CD1c-positive myeloid dendritic cell (primary cell): ENCODE results near the gene EEF1AKMT3.

Experiments
- DNase-seq: peaks from one replicate; pipeline ENCODE4 v3.0.0-alpha.2; 2016; ENCODE audit errors: extremely low spot score

Gene EEF1AKMT3

DNA sequence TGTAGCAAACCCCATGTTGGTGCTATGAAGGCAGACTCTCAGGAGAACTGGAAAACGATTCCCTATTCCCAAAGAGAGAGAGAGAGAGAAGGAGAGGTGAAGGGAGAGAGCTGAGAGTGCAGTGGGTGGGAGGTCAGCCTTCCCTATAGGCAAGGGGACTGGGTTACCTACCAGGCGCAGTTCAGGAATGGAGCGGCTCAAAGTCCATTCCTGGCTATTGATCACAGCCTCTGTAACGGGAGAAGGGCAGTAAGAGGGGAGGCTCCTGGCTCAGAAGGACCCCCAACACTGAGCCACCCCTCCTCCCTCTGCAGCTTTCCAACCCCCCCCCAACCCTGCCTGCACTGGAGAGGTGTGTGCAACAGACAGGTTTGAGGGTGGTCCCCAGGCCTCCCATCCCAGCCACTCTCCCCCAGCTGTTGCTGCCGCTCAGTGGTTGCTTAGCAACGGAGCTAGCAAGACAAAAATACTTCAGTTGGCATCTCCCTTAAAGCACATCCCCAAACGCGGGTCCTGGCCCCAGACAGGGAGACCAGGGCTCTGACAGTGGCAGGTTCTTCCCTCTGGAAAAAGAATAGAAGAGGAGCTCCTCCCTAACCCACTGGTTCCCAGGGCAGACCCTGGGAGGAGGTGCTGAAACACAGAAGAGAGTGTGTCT, 37.1 kb upstream of the EEF1AKMT3 start:
- DNase-seq: no peak

DNA sequence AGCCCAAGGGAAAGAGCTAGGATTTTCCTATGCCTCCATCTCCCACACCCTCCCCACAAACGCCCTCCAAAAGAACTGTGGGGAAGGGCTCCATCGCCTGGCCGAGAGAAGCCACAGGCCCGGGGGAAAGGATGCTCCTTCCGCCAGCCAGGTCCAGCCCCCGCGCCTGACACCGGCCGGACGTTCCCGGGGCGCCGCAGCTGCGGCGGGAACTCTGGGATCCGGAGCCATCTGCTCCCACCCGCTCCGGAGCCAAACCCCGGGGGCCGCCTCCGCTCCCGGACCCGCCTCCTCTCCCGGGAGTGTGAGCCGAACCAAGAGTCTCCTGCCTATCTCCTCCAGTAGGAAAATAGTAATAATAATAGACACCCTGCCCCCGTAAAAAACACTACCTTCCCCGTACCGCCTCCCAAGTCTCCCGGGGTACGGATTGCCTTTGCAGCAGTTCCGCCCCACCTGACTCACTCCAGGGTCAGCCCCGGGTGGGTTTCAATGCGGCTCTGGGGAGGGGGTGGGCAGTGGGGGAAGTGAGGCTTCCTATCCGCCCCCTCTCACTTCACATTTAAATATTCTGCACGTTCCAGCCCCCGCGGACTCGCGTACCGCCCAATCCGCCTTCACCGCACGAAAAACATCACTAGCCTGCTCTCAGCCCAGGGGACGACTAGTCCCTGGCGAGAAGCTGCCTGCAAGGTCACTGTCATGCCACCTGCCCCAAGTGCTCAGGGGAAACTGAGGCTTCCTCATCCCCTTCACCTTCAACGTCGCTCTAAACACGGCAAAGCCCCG, 36.3 kb upstream of the EEF1AKMT3 start:
- DNase-seq: no peak

DNA sequence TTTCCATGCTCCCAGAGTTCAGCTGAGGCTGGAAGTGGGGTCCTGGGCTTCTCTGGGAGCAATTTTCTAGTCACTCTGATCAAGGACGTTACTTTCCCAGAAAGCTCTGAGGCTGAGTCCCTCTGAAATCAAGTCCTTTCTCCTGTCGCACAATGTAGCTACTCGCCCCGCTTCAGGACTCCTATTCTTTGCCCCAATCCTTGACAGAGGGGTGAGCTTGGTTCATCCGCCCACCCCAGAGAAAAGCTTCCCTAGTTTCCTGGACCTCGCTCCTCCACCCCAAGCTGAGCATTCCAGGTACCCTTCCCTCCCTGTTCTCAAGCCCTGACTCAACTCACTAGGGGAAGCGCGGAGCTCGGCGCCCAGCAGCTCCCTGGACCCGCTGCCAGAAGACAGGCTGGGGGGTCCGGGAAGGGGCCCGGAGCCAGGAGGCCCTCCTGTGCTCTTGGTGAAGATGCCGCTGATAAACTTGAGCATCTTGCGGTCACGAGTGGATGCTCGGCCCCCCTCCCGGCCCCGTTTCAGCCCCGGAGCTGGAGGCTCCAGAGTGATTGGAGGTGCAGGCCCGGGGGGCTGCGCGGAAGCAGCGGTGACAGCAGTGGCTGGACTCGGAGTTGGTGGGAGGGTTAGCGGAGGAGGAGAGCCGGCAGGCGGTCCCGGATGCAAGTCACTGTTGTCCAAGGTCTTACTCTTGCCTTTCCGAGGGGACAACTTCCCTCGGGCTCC, 35.5 kb upstream of the EEF1AKMT3 start:
- no peak for DNase-seq

DNA sequence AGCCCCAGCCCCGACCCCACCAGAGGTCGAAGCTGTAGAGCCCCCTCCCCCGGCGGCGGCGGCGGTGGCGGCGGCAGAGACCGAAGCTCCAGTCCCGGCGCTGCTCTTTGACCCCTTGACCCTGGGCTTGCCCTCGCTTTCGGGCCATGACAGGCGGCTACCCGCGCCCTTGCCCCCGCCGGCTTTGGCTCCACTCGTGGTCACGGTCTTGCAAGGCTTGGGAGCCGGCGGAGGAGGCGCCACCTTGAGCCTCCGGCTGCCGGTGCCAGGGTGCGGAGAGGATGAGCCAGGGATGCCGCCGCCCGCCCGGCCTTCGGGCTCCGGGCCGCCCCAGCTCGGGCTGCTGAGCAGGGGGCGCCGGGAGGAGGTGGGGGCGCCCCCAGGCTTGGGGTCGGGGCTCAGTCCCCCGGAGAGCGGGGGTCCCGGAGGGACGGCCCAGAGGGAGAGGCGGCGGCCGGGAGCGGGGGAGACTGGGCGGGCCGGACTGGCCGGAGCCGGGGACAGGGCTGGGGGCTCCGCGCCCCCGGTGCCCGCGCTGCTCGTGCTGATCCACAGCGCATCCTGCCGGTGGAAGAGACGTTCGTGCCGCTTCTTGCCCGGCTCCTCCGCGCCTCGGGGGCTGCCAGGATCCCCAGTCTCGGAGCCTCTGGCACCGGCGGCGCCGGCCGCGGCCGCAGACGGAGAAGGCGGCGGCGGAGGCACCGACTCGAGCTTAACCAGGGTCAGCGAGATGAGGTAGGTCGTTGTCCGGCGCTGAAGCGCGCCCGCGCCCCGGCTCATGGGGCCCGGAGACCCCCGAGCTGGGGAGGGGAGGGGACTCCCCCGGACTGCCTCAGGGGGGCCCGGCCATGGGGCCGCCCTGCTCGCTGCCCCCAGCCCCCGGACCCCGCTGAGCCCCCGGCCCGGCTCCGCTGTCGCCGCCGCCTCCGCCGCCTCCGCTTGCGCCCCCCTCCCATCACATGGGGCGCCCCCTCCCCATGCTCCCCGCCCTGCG, 34.6 kb upstream of the EEF1AKMT3 start:
- DNase-seq: no peak

DNA sequence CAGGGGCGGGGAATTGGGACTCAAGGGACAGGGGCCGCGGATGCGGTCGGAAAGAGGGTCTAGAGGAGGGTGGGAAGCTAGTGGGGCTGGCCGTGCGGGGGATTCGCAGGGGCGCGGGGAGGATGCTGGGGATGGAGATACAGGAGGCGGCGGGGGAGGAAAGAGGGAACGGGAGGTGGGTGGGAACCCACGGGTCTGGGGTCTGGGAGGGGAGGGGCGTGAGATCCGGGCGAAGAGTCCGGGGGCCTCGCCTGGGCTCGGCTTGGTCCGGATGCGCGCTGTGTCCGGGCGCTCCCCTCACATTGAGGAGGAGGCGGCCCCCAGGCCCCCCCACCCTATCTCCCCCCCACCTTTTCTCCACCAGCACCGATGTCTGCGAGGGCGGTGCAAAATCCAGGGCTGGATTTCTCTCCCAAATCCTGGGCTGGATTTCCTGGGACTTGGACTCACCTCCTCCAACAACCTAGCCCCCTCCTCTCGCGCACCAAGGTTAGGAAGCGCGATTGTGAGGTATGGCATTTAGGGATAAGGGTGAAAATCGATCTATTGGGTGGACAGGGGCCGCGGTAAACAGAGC, 33.7 kb upstream of the EEF1AKMT3 start, which contains the start of gene AGAP2:
Gene AGAP2 (minus strand): TSS at position 82 of the 577 bp plus-strand sequence. CDS start 496 bp downstream, outside the sequence.
- DNase-seq: no peak

DNA sequence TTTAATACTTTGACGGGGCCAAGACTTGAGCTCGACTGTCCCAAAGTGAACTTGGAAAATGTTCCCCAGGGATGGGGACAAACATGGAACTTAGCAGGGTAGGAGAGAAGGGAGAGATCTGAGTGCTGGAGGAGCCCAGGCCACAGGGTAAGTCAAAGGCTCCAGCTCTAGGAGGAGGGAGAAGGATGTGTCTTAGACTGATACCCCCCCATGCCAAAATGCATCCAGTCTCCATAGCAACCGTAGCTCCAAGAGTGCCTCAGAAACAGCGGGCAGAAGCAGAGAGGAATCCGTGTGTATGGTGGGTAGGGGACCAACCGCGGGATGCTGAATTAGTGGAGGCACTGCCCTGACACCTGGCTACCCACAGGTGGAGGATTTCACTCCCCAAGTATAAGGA, 33.0 kb upstream of the EEF1AKMT3 start:
- no peak for DNase-seq

DNA sequence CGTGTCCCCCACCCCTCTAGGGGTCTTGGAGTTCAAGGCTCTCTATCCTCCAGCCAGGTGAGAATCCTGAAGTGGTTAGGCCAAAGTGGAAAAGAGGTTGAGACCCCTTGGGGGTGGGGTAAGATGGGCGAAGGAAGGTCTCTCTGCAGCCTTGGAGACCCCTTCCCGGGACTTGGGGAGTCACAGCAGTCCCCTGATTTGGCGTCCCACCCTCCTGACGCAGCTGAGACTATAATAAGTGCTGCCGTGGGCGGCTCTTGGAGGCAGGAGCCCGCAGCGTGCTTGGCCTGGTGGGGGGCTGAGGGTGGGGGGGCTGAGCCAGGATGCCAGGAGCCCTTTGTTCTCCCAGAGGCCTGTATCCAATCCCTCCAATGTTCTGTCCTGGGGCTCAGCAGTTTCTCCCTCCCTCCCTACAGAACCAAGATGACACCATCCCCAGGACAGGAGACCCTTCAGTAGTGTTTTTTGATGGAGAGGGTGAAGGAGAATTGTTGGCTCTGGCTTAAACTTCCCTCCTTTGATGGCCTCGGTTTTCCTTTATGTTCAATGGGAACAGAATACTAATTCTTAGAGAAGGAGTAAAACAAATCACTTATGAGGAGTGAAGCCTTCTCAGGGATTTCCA, 32.4 kb upstream of the EEF1AKMT3 start:
- DNase-seq: no peak

DNA sequence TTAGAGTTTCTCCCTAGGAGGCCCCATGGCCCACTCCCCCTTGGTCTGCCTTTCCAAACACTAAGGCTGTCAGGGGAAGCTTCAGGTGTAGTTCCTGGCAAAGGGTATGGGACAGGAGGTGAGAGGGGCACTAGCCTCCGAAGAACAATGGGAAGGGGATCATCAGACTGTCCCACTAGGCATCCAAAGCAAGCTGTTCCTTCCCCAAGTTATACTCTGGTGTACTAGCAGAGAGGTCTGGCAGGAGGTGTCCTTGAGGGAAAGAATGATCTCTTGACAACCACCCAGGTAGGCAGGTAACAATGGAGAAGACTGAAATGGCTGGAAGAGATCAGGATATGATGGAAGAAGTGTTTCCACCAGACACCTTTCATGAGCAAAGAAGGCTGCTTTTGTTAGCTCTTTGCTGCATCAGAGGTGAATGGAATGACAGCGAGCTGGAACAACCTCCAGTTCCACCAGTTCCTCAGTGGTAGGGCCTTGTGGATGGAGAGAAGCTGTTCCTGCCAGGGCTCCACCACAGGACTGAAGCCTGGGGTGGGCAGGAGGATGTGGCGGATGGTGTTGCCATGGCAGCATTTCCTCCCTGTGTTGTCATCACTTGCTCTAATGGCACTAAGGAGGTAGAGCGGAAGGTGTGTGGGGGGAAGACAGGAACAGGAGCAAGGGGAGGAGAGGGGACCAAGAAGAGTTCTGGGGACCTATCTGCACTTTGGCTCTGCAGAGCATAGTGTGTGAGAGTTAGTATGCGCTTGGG, 31.6 kb upstream of the EEF1AKMT3 start:
- DNase-seq: peak; percentile 62

DNA sequence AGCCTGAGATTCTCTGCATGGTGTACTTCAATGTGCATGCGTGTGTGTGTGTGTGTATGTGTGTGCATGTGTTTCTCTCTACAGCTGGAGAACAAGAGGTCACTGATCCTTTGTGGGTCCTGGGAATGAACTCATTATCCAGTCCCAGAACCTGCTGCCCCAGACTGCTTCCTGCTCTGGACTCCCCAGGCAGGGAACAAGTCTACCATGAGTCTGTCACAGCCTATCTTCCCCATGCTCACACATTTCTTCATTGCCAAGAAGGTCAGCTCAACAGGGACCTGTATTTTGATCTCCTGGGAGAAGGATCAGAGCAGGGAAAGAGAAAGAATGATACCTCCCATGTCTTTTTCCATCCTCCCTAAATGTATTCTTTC, 31.0 kb upstream of the EEF1AKMT3 start:
- DNase-seq: no peak

DNA sequence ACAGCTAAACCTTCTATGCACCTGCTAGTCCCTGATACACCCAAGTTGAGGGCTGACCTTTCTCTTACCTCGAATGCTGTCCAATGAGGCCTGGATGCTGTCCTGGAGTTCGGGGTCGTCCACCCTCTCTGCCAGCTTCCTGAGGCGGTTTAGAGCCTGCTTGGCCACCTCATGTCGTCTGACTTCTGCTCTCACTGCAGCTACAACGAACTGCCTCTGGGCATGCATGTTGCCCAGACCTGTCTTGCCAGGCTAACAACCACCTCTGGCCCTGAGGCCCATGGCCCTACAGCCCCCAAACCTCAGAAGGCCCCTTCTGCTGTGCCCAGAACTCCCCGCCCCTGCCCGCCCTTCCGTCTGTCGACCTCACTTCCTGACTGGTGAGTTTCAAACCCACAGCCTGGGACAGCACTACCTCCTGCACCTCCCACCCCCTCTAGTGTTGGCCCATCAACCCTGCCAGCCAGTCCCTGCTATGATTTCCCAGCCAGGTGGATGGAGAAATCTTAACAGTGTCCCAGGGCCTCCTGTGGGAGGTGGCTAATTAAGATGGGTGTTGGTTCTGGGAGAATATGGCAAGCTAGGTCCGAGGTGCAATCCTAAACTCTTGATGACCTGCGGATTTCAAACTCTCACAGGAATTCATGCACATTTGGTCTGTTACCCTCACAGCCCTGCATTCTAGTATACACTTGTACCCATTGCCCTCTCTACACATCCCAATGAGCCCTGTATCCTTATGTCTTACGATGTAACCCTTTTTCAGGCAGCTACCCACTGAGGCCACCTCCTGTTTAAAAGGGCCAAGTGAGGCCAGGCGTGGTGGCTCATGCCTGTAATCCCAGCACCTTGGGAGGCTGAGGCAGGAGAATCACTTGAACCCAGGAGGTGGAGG, 30.3 kb upstream of the EEF1AKMT3 start:
- DNase-seq: peak; percentile 62

DNA sequence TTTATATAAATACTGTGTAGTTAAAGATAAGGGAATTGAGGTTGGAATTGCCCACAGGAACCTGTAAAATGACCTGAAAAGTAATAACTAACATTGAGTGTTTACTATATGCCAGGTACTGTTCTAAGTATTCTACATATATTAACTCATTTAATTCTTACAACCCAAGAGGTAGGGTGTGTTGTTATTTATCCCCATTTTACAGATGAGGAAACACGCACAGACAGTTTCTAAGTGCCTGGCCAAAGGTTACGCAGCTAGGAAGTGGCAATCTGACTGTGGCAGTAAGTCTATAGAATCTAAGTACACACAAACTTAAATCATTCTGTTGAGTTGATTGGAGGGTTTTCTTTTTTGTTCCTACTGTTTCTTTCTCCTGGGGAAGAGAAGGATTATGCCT, 28.6 kb upstream of the EEF1AKMT3 start:
- DNase-seq: no peak

DNA sequence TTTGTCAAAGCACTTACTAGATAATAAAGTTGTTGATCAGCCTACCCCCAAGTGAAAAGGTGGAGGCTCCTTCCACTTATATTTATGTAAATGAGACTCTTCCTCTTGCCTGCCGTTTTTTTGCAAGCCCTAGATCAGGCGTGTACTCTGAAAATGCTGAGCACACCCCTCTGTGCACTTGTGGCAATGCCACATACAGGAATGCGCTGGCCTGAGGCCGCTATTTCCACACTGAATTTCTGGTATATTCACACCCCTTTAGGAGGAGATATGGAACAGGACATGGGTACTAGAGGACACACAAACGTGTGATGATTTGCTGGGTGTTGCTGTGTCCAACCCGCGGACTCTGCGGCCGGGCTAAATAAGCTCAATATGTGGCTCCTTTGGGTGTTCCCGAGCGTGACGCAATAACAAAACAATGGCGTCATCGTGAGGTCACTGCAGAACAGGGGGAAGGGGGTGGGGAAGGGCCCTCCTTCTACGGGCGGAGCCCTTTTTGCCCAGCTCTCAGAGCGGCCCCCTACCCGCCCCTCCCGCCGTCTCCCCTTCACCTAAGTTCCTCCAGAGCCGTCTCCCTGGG, 28.1 kb upstream of the EEF1AKMT3 start:
- DNase-seq: peak; percentile 82

DNA sequence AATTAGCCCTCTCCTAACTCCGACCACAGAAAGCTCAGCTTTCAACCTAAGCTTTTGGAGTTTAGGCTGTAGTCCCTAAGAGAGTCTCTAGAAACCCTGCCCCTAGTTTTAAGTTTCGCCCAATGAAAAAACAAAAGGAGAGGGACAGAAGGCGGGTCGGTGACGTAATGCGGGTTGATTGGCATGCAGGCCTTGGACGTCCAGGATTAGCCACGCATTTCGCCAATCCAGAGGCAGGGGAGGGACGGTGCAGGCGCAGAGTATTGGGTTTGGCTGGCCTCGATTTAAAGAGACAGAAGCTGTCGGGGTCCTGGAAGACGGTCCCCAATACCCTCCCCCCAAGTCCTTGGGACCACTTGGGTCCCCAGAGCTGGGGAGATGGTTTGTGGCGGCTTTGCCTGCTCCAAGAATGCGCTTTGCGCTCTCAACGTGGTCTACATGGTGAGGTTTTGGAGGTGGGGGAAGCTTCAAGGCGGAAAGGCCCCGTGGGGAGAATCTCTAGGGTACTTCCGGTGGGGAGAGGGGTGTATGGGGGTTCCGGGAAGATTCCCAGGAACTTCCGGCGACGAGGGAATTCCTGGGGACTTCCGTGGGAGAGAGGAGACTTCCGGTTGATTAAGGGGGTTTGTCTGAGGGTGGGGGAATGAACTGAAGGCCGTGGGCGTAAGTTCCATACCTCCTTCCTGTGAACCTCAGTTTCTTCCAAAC, 27.5 kb upstream of the EEF1AKMT3 start, which contains the start of gene TSPAN31:
Gene TSPAN31 (plus strand): TSS at position 263 of the 708 bp plus-strand sequence. CDS start 116 bp downstream, at position 379.
- peak; percentile 98 for DNase-seq

DNA sequence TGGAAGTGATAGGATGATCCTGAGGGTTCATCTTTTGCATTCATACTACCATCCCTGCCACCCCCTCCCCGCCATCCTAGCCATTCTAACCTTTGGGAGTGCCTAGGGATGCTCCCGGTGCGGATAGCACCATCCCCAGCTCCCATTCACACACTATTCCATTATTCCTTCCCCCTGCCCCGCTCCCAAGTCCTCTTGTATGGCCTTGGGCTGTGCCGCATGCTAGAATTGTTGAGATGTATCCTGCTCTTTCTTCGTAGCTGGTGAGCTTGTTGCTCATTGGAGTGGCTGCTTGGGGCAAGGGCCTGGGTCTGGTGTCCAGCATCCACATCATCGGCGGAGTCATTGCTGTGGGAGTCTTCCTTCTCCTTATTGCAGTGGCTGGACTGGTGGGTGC, 26.9 kb upstream of the EEF1AKMT3 start:
- no peak for DNase-seq

DNA sequence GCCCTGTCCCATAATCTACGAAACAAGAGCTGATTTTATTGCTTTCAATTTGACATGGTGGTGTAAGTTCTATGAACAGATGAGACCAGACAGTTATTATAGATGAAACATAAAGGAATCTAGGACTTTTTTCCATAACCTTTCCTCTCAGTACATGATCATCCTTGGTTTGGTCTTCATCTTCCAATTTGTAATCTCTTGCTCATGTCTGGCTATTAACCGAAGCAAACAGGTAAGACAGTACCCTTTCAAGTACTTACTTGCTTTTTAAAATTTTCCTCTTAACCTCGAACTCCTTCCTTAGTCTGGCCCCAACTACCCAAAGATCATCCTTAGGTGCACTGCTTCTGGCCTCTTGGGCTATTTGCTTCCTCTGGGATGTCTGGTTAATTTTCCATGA, 26.4 kb upstream of the EEF1AKMT3 start:
- no peak for DNase-seq

DNA sequence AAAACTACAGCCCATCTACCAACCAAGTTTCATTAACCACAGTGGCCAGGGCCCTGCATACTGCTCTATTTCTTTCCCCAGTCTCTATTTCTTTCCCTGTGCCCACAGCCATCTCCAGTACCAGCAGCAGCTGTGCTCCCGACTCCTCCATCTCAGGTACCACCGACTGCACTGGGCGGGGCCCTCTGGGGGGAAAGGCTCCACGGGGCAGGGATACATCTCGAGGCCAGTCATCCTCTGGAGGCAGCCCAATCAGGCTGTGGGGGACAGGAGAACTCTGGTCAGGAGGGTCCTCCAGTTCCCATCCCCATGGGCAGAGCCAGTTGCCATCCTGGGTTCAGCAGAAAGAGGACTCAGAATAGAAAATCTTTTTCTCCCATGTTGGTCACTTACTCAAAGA, 23.4 kb upstream of the EEF1AKMT3 start:
- DNase-seq: no peak

DNA sequence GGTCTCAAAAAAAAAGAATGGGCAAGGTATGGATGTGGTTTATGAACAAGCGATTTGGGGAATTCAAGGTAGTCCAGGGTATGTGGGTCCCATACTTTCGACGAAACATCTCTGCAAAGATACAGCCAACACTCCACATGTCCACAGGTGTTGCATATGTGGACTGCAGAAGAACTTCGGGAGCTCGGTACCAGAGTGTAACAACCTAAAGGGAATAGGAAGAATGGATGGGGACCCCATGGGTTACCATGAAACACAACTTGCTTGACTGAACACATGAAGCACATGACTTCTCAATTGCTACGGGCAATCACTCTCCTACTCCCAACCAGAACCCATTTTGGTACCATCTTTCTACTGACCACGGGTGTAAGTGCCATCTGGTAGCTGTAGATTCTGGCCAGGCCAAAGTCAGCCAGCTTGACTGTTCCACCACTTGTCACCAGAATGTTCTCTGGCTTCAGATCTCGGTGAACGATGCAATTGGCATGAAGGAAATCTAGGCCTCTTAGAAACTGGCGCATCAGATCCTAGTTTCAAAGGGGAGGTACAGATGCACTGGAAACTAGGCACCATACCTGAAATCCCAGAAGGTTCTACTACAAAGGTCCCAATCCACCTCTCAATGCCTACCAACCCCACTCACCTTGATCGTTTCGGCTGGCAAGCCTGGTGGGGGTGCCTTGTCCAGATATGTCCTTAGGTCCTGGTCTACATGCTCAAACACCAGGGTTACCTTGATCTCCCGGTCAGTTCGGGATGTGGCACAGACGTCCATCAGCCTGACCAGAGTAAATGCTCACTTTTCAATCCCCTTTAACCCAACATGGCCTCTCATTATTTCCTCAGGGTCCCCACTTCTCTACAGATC, 21.6 kb upstream of the EEF1AKMT3 start:
- DNase-seq: no peak
